Activated CD4-positive, alpha-beta memory T cell treated with anti-CD3 and anti-CD28 coated beads for 36 hours (primary cell): Measurements from ENCODE around the gene HOXB4. TPM values are rescaled to one million over a fixed set of nuclear protein-coding genes. Genes with fewer than 3 reads are reported as not detected.

Experiments used
- CTCF ChIA-PET: fragments of 350-600 bp; sonication (Branson Sonifier 250); formaldehyde crosslinking; loops from one replicate; lab custom pipeline; 2021; ENCODE audit warnings: antibody characterized with exemption, inconsistent platforms; lab: Charles Lee
- POLR2A ChIA-PET: fragments of 350-600 bp; sonication (Branson Sonifier 250); formaldehyde crosslinking; loops from one replicate; lab custom pipeline; 2021; ENCODE audit warnings: antibody characterized with exemption; lab: Charles Lee
- DNase-seq: peaks from one replicate; pipeline ENCODE4 v3.0.0-alpha.2; 2020
- H3K27ac Mint-ChIP-seq: one replicate; pipeline ENCODE4 v1.8.0; 2021; ENCODE audit warnings: mixed read lengths
- H3K27me3 Mint-ChIP-seq: one replicate; pipeline ENCODE4 v1.8.0; 2021; ENCODE audit warnings: mixed read lengths
- H3K36me3 Mint-ChIP-seq: one replicate; pipeline ENCODE4 v1.8.0; 2021; ENCODE audit warnings: mixed read lengths
- H3K4me1 Mint-ChIP-seq: one replicate; pipeline ENCODE4 v1.8.0; 2021; ENCODE audit warnings: low read depth, mixed read lengths
- H3K4me3 Mint-ChIP-seq: one replicate; pipeline ENCODE4 v1.8.0; 2021; ENCODE audit warnings: mild to moderate bottlenecking, mixed read lengths
- H3K9me3 Mint-ChIP-seq: one replicate; pipeline ENCODE4 v1.8.0; 2021; ENCODE audit warnings: mixed read lengths
- intact Hi-C: fragments of 100-400 bp; cut with micrococcal nuclease; formaldehyde crosslinking; loops from one replicate; pipeline ENCODE4 v1.15.1; 2023
- total RNA-seq, 2 experiments: library from RNA; stranded (reverse); gene quantifications; one replicate each; pipeline ENCODE4 v1.2.3, GENCODE V29; 2021

HOXB4 gene
- total RNA-seq, 2 experiments from 2014 or later = 2.3 TPM

DNA sequence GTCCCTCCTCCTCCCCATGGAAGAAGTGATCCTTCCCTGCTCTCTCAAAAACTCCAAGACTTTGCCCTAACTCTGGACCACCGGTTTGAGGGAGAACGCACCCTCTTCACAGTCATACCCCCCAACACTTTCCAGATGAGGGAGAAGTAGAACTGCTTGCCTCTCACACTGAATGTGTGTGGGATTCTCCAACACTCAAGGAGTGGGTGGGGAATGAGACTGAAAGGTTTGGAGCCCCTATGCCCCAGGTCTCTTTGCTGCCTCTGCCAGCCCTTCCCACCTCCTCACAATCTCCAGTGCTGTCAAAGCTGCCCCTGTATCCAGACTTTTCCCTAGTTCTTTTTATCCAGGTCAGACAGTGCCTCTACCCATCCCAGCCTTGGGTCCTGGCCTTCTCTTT is 11.4 kb downstream of the HOXB4 start:
- no peak overlapping the region for H3K27ac Mint-ChIP-seq
- POLR2A ChIA-PET = no interaction called here
- CTCF ChIA-PET = interaction anchor here (0.6 to 1.4 kb wide), 2 partner anchors 26 to 142 kb away, joined by 3 to 4 read pairs; no protein-coding TSS in a partner anchor
- H3K4me3 Mint-ChIP-seq = no peak overlapping the region
- intact Hi-C loops = no loop called here
- peaks cover 10% of the 10 kb centered on the region for H3K27me3 Mint-ChIP-seq
- H3K9me3 Mint-ChIP-seq = no peaks in the 10 kb centered on the region
- H3K4me1 Mint-ChIP-seq = peaks cover 3% of the 10 kb centered on the region
- H3K36me3 Mint-ChIP-seq = no peaks in the 10 kb centered on the region
- no peak for DNase-seq

DNA sequence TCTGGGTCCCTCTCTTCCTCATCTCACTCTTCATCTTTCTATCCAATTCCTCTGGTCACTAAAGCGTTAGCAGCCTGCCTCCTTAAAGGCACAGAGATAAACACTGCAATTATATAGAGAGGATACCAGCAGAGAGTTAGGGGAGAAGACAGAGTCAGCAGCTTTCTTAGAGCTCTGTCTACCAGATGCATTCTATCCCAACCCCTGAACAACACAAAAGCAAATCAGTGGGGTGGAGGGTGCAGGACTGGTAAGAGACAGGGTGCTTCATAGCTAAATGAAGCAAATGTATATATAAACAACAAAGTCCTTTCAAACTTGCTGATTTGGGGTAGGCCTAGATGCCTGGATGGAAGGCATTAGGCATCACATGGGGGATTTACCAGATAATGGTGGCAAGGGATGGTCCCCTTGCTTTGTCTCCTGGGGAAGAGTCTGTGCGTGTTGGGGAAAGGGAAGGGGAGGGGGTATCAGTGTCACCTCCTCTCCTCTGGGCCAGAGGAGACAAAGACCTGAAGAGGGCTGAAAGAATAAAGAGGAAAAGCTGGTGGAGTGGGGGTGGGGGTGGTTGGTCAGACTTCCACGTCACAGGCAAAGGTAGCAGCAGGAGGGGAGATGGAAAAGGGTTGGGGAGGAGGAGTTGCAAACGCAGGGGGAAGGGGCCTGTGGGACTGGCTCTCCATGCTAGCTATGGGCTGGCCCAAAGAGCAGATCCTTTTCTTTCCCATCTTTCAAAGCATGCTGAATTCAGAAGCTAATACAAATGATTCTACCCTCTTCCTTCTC is 12.0 kb downstream of the HOXB4 start:
- peaks cover 10% of the 10 kb centered on the region for H3K27me3 Mint-ChIP-seq
- no peak for DNase-seq
- peaks cover 3% of the 10 kb centered on the region for H3K4me1 Mint-ChIP-seq
- no peak overlapping the region for H3K27ac Mint-ChIP-seq
- ChIA-PET CTCF (interaction anchor here (1.4 kb wide), 1 partner anchor 27 kb away, joined by 3 read pairs; no protein-coding TSS in a partner anchor), POLR2A (no interaction called here)
- no peak overlapping the region for H3K4me3 Mint-ChIP-seq
- H3K36me3 Mint-ChIP-seq = no peaks in the 10 kb centered on the region
- no peaks in the 10 kb centered on the region for H3K9me3 Mint-ChIP-seq
- intact Hi-C loops = no loop called here

DNA sequence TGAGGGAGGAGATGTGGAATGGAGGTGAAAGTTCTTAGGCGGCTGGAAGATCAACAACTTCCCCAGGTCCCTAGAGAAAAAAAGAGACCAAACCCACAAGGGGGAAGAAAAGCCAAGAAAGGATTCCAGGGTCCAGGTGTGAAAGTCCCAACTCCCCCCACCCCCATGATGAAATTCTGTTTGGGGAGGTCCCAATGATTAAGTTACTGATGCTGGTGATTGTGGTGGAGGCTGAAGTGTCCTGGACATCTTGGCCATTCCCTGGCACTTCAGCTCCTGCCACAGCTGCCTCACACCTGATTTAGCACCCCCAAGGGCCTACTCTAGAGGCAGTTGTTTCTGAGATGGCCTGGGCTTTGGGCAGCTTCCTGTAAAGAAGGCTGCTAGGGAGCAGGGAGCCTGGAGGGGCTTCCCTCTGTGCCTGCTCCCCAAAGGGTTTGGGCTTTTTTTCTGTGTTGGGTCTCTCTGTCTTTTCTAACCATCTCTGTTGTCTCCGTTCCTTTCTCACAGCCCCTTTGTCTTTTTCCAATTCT is 13.1 kb downstream of the HOXB4 start:
- Mint-ChIP-seq H3K36me3 (no peaks in the 10 kb centered on the region), H3K27me3 (peaks cover 10% of the 10 kb centered on the region), H3K4me3 (no peak overlapping the region), H3K4me1 (peaks cover 3% of the 10 kb centered on the region), H3K9me3 (no peaks in the 10 kb centered on the region), H3K27ac (no peak overlapping the region)
- ChIA-PET CTCF (no interaction called here), POLR2A (no interaction called here)
- intact Hi-C loops = no loop called here
- DNase-seq = no peak

DNA sequence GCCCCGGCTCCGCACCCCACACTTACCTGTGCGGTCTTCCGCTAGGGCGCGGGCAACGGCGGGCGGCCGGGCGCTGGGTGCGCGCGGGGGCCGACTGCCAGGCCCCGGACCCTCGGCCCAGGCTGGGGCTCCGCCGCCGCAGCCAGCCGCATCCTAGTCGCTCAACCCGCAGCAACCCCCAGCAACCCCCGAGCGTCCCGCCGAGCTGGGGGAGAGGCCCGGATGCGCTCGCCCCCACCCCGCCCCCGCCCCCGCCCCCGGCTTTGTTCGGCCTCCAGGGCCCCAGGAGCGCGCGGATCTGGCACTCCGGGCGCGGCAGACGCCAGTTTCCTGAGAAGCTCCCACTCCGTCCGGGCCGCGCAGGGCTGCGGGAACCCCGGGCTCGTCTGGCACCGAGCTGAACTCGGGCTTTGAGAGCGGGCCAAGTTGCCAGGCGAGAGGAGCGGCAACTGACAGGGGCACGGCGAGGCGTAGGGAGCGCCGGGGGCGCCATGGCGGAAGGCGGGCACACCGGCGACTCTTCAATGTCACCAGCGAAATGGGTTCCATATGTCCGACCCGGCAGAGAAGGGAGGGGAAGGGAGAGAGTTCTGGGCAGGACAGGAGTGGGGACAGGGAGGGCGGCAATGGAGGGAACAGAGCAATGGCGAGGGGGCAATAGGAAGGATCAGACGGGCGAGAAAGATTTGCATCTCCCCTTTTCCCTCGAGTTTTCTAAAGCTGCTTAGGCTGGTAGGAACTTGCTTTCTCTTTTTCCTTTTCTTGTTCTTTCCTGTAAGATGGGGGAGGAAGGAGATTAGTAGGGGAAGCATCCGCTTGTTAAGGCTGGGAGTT is 13.7 kb downstream of the HOXB4 start:
- ChIA-PET POLR2A (no interaction called here), CTCF (no interaction called here)
- Mint-ChIP-seq H3K9me3 (no peaks in the 10 kb centered on the region), H3K27me3 (peaks cover 10% of the 10 kb centered on the region), H3K36me3 (no peaks in the 10 kb centered on the region), H3K4me3 (no peak overlapping the region), H3K27ac (no peak overlapping the region), H3K4me1 (peaks cover 3% of the 10 kb centered on the region)
- intact Hi-C loops = no loop called here
- DNase-seq = no peak

DNA sequence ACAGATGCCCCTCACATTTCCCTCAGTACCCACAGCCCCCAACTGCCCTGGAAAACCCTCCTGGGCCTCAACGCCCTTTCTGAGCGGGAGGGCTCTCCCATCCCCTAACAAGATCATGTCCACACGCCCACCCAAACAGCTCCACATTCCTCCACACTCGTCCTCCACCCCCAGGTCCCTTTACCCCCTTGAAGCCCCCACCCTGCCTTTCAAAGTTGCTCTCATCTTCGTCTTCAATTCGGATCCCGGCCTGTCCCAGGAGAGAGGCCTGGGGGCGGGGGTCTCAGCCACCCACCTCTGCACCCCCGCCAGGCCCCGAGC is 14.3 kb downstream of the HOXB4 start:
- ChIA-PET POLR2A (no interaction called here), CTCF (interaction anchor here (1.2 kb wide), 1 partner anchor 30 kb away, joined by 5 read pairs; the partner anchor contains the start of gene HOXB5)
- Mint-ChIP-seq H3K36me3 (no peaks in the 10 kb centered on the region), H3K27ac (no peak overlapping the region), H3K9me3 (no peaks in the 10 kb centered on the region), H3K4me1 (peaks cover 3% of the 10 kb centered on the region), H3K4me3 (no peak overlapping the region), H3K27me3 (peaks cover 8% of the 10 kb centered on the region)
- intact Hi-C loops = loop anchor here (2.0 kb wide), 1 partner anchor 65 kb away; no protein-coding TSS in a partner anchor
- DNase-seq = no peak

DNA sequence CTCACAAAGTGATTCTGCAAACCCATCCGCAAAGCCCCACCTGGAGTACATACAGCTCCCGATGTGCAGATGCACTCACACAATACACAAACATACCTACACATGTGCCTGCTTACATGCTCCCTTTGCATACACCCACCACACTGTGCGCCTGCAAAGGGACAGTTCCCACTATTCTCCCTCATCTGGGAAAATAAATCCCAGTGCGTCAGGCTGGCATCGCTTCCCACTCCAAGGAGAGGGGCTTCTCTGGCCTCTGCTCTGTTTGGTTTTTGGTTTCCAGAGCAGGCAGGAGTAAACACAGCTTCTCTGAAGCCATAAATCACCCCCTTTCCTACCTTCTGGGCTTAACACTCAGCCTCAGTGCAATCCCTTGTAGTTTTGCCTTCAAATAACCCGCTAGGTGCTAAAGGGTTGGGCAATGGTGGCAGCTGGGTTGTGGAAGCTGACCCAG is 14.7 kb downstream of the HOXB4 start:
- CTCF ChIA-PET = interaction anchor here (1.2 kb wide), 1 partner anchor 30 kb away, joined by 5 read pairs; the partner anchor contains the start of gene HOXB5
- POLR2A ChIA-PET = no interaction called here

DNA sequence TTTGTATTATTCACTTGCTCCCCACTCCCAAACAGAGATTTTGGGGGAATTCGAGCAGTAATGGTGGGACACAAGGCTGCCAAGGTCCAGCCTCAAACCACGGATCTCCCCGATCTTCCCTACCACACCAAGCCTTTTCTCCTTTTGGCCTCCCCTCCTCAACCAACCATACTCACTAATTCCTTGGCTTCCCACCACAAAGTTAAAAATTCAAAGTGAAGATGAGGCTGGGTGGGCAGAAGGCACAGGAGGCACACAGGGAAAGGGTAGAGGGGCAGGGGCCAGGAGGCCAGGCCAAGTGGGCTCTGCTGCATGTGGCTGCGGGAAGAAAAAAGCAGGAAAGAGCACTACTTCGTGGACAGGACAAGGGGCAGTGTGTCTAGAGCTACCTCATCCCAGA is 15.2 kb downstream of the HOXB4 start:
- peaks cover 3% of the 10 kb centered on the region for H3K27me3 Mint-ChIP-seq
- H3K4me1 Mint-ChIP-seq = no peaks in the 10 kb centered on the region
- H3K27ac Mint-ChIP-seq = no peak overlapping the region
- intact Hi-C loops = loop anchor here (2.0 kb wide), 1 partner anchor 64 kb away; no protein-coding TSS in a partner anchor
- DNase-seq = no peak
- no peaks in the 10 kb centered on the region for H3K36me3 Mint-ChIP-seq
- ChIA-PET CTCF (interaction anchor here (1.2 kb wide), 1 partner anchor 31 kb away, joined by 5 read pairs; the partner anchor contains the start of gene HOXB5), POLR2A (no interaction called here)
- H3K4me3 Mint-ChIP-seq = no peak overlapping the region
- H3K9me3 Mint-ChIP-seq = no peaks in the 10 kb centered on the region

More for the DNA sequence above, 14.7 kb downstream of the HOXB4 start:
- Mint-ChIP-seq H3K27me3 (peaks cover 5% of the 10 kb centered on the region), H3K4me3 (no peak overlapping the region), H3K27ac (no peak overlapping the region), H3K36me3 (no peaks in the 10 kb centered on the region), H3K4me1 (peaks cover 2% of the 10 kb centered on the region), H3K9me3 (no peaks in the 10 kb centered on the region)
- DNase-seq = no peak
- intact Hi-C loops = loop anchor here (2.0 kb wide), 1 partner anchor 65 kb away; no protein-coding TSS in a partner anchor

DNA sequence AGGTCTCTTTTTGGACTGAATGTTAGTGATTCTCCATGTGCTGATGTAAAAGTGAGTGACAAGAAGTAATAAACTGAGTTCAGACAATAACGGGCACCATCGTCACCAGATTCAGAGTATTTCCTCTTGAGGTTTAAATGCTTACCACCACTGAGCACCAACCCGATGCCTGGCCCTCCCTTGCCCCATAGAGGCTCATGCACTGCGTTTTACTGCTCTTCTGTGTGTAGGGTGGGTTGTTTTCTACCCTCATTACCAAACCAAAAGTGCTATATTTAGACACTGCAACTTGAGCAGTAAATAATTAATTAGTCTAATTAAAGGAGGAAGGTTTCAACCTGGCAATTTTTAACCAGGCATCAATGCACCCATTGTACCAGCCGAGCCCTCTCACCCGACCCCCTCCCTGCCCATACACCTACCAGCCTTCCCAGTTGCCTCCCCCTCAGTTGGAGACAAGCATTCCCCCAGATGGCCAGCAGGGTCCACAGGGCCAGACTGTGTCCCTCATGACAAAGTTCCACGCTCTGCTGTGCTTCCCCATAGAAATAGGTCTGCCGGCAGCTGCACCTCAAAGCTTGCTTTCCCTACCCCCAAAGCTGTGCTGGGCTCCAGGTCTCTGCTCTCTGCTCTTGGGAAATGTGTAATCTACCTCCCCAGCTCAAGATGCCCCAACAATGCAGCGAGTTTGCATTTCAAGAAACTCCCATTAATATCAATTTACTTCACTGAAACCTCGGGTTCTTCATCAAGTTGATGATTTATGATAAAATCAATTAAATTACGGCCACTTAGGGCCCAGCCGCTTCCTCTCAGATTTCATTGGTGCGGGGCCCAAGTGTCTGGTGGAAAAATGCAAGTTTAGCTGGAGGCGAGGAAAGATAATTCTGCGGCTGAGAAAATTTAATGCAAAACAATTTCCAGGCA is 16.0 kb downstream of the HOXB4 start:
- intact Hi-C loops = loop anchor here (2.0 kb wide), 1 partner anchor 63 kb away; no protein-coding TSS in a partner anchor
- H3K4me3 Mint-ChIP-seq = no peak overlapping the region
- H3K36me3 Mint-ChIP-seq = no peaks in the 10 kb centered on the region
- CTCF ChIA-PET = interaction anchor here (1.0 kb wide), 1 partner anchor 22 kb away, joined by 3 read pairs; no protein-coding TSS in a partner anchor
- peaks cover 3% of the 10 kb centered on the region for H3K27me3 Mint-ChIP-seq
- POLR2A ChIA-PET = interaction anchor here (1.4 kb wide), 1 partner anchor 11 kb away, joined by 3 read pairs; no protein-coding TSS in a partner anchor
- H3K4me1 Mint-ChIP-seq = no peaks in the 10 kb centered on the region
- no peak overlapping the region for H3K27ac Mint-ChIP-seq
- H3K9me3 Mint-ChIP-seq = no peaks in the 10 kb centered on the region
- no peak for DNase-seq

DNA sequence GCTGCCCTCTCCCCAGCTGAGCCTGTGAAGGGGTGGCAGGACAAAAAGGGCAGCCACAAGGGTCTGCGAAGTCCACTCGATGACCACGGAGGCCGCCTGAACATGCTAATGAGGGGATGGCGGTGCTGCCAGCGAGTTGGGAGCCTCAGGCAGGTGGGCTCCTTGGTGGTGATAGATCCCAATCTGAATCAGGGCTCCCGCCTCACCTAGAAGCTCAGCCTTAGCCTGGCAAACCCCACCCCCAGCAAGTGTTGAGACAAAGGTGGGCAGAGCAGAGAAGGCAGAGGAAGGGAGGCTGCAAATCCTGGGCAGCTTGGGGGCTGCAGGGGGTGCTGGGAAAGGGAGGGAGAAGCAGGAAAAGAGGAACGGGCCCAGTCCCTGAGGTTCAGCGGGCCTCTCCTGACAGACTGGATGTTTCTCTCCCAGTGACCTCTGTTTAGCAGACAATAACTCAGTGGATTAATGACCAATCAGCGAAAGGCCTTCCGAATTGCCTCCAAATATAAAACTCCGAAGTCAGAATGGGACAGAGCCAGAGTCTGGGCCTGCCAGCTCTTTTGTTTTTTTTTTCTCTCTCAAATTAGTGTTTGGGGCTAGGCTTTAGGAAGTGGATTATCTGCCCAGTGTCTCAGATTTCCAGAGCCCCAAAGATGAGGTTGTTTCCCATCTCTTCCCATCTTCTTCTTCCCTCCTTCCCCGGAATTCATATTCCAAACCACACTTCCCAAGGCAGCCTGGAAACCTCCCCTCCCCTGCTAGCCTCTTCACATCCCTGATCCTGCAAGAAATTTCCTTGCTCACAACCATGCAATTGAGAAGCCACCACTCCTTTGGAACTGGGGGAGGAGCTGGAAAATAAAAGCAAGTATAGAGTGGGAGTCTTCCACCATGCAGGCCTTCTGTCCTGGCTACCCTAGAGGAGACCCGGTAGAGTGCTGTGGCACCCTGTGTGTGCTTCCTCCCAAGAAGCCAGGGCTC is 18.0 kb downstream of the HOXB4 start:
- CTCF ChIA-PET = no interaction called here
- no peaks in the 10 kb centered on the region for H3K36me3 Mint-ChIP-seq
- peaks cover 3% of the 10 kb centered on the region for H3K4me1 Mint-ChIP-seq
- no peak overlapping the region for H3K27ac Mint-ChIP-seq
- peaks cover 9% of the 10 kb centered on the region for H3K27me3 Mint-ChIP-seq
- POLR2A ChIA-PET = interaction anchor here (1.4 kb wide), 1 partner anchor 9 kb away, joined by 3 read pairs; no protein-coding TSS in a partner anchor
- intact Hi-C loops = no loop called here
- H3K4me3 Mint-ChIP-seq = no peak overlapping the region
- no peak for DNase-seq
- H3K9me3 Mint-ChIP-seq = no peaks in the 10 kb centered on the region

DNA sequence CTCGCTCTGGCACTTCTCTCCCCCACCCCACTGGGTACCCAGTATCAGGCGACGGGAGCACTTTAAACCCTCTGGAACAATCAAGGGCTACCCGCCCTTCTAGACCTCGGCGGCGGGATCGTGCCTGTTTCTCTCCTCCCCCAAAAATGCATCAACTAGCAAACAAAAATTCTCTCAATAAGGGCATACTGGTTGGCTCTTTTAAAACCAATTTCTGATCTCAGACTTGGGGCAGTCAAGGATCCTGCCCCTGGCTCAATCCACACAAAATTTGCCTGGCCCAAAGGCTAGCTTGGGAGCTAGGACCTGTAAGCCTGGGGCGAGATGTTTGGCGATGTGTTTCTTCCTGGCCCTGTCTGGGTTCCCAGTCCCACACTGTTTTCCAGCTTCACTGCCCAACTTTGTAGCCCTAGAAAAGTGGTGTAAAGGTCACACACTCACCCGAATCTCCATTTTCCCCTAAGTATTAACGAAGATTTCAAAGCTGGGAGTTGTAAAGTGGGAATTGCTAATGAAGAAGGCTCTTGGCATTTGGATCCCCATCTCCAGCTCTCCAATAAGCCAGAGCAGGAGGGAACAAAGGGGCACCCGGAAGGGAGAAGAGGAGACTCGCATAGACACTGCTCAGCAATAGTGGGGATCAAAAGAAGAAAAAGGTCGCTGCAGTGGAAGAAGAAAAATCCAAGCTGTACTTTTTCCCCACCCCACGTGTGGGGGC is 18.9 kb downstream of the HOXB4 start:
- Mint-ChIP-seq H3K27ac (no peak overlapping the region), H3K36me3 (no peaks in the 10 kb centered on the region), H3K9me3 (no peaks in the 10 kb centered on the region), H3K4me3 (no peak overlapping the region), H3K27me3 (peaks cover 9% of the 10 kb centered on the region), H3K4me1 (peaks cover 6% of the 10 kb centered on the region)
- no peak for DNase-seq
- intact Hi-C loops = no loop called here
- ChIA-PET POLR2A (interaction anchor here (0.6 kb wide), 1 partner anchor 23 kb away, joined by 4 read pairs; no protein-coding TSS in a partner anchor), CTCF (no interaction called here)
